Limb (tissue), 2 donors: ENCODE data around the gene MADCAM1.

Source experiments
- DNase-seq, 2 donors: peaks; one replicate each; pipeline ENCODE4 v3.0.0-alpha.2; 2016; ENCODE audit errors: extremely low spot score in 2 of 2

Gene MADCAM1

GRCh38 chr19:507286-508203, 11.3 kb downstream of the MADCAM1 start, which contains the start of gene TPGS1:
Gene TPGS1, plus strand, starts transcription at chr19:507497. Its CDS starts 10 bp downstream, at chr19:507507.
- peak; percentile 76 to 98 for DNase-seq

GRCh38 chr19:508204-509150, 12.2 kb downstream of the MADCAM1 start:
- peak in 1 of 2 donors; percentile 32 for DNase-seq

GRCh38 chr19:510606-511100, 14.4 kb downstream of the MADCAM1 start:
- peak; percentile 69 to 89 for DNase-seq

GRCh38 chr19:511101-511851, 15.0 kb downstream of the MADCAM1 start:
- peak in 1 of 2 donors; percentile 68 for DNase-seq

- peak in 1 of 2 donors; percentile 52 for DNase-seq
These were observed 16.5 kb downstream of the MADCAM1 start for GRCh38 chr19:512547-513365.

GRCh38 chr19:513368-514165, 17.3 kb downstream of the MADCAM1 start:
- DNase-seq: peak in 1 of 2 donors; percentile 38

GRCh38 chr19:514166-514663, 17.9 kb downstream of the MADCAM1 start:
- DNase-seq: peak in 1 of 2 donors; percentile 19

GRCh38 chr19:517721-518597, 21.7 kb downstream of the MADCAM1 start:
- peak; percentile 89 to 92 for DNase-seq

- DNase-seq: no peak
These were observed 22.4 kb downstream of the MADCAM1 start for GRCh38 chr19:518598-519231.

- no peak for DNase-seq
These were observed 23.2 kb downstream of the MADCAM1 start for GRCh38 chr19:519449-519865.

- DNase-seq: no peak
These were observed 26.4 kb downstream of the MADCAM1 start for GRCh38 chr19:522726-523125.

- DNase-seq: no peak
These were observed 27.9 kb downstream of the MADCAM1 start for GRCh38 chr19:524062-524674.

- DNase-seq: no peak
These were observed 28.7 kb downstream of the MADCAM1 start for GRCh38 chr19:525029-525428.

- DNase-seq: no peak
These were observed 29.7 kb downstream of the MADCAM1 start for GRCh38 chr19:525857-526419.

- DNase-seq: no peak
These were observed 34.1 kb downstream of the MADCAM1 start for GRCh38 chr19:530134-531008.
